LNCaP clone FGC (cell line): ENCODE data around the gene SEC14L2.
A peak's percentile ranks its signal among the peaks of the same experiment; 100 is the strongest.

Experiments used
- DNase-seq: peaks from one replicate; pipeline ENCODE4 v3.0.0-alpha.2; 2011; ENCODE audit warnings: low read depth
- H3K4me3 ChIP-seq: 2 replicates; pipeline ENCODE4 v1.5.1; 2011; ENCODE audit warnings: mild to moderate bottlenecking, low read depth, low read length, control low read depth
- CTCF ChIP-seq: IDR thresholded peaks from 2 replicates; pipeline ENCODE4 v1.5.1; 2012; ENCODE audit warnings: mild to moderate bottlenecking; ENCODE audit not compliant: control insufficient read depth, insufficient read depth; ENCODE audit errors: extremely low read depth

SEC14L2 gene

GRCh38 chr22:30356449-30357235 is 40.2 kb upstream of the SEC14L2 start, which contains the start of the genes CCDC157 and SF3A1:
Gene CCDC157, plus strand, starts transcription at chr22:30357007. Its CDS starts 8,994 bp downstream, at chr22:30366001.
Gene SF3A1, minus strand, starts transcription at chr22:30356894. Its CDS starts 102 bp downstream, at chr22:30356792.
- DNase-seq = peak; percentile 66
- TF ChIP-seq CTCF = no peak
- peak within 1 kb of the TSS; percentile 76 for H3K4me3 ChIP-seq

- H3K4me3 ChIP-seq = peak overlapping the region; percentile 76
- no peak for TF ChIP-seq CTCF
- no peak for DNase-seq
Measured at GRCh38 chr22:30357236-30357570, 39.6 kb upstream of the SEC14L2 start.

GRCh38 chr22:30357650-30358215 is 39.1 kb upstream of the SEC14L2 start:
- H3K4me3 ChIP-seq = peak overlapping the region; percentile 76
- no peak for DNase-seq
- TF ChIP-seq CTCF = no peak

GRCh38 chr22:30358541-30358940 is 38.3 kb upstream of the SEC14L2 start:
- TF ChIP-seq CTCF = no peak

GRCh38 chr22:30361916-30362650 is 34.7 kb upstream of the SEC14L2 start:
- no peak for DNase-seq
- TF ChIP-seq CTCF = no peak
- no peak overlapping the region for H3K4me3 ChIP-seq

More at GRCh38 chr22:30358541-30358940, 38.3 kb upstream of the SEC14L2 start:
- no peak overlapping the region for H3K4me3 ChIP-seq
- DNase-seq = no peak

- no peak for TF ChIP-seq CTCF
- no peak overlapping the region for H3K4me3 ChIP-seq
- DNase-seq = no peak
Measured at GRCh38 chr22:30362651-30363281, 34.1 kb upstream of the SEC14L2 start.
